GM18520 (cell line): ENCODE measurements around the gene VPS39.

Experiments
- ATAC-seq: cut with Tn5 transposase; IDR thresholded peaks from one replicate; pipeline ENCODE4 v1.9.1; 2021; ENCODE audit not compliant: unreplicated experiment

VPS39 gene

DNA sequence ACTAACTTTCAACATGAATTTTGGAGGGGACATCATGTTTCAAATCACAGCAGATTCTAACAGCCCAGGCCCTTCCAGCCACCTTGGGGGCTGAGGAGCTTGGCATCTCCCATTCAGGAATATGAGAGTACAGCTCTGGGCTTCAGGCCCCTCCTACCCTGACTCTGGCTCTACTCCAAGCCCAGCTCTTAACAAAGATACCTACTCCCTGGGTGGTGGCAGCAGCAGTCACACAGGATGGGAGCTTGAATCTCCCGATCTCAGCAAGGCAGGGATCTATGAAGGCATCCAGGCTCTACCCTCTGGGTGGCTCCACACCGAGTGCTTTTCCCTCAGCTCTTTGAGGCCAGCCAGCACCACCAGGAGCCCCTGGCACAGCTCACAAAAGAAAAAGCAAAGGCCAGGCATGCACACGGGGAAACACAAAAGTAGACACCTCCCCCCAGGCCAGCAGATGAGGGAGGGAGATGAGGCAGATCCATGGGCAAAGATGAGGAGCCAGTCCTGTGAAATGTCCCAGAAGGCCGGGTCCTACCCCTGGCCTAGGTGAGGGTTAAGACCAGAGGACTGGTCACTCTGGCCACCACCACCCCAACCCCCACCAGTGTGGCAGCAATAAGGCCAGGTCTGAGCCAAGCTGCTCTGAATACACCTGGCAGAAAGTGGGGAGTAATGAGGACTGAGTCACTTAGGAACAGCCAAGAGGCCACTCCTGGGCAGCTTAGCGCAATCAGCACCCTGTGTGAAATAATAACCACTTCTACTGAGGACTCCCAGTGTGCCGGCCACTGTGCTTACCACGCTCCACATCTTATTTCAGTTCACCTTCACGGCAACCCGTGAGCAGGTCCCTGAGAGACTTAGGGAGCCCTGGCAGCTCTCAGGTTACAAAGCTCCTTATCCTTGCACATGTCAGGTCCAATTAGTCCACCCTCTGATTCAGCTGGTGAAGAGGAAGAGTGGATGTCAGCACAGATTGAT is 76.0 kb downstream of the VPS39 start:
- ATAC-seq = no peak

DNA sequence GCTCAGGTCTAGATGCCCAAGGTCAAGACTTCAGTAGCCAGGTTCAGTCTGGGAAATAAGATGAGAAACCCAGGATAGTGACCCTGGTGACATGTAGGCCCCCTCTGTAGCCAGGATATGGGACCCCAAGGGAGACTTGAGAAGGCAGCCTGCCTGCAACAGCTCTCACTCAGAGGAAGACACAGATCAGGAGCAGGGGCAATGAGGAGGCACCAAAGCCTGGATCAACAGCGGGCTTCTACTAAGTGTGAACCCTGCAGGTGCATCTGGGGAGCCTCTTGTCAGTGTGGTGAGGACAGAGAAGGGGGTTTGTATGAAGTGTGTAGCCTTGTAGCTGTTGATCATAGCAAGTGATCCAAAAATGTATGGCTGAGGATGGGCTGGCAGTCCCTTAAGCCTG is 77.1 kb downstream of the VPS39 start:
- no peak for ATAC-seq

DNA sequence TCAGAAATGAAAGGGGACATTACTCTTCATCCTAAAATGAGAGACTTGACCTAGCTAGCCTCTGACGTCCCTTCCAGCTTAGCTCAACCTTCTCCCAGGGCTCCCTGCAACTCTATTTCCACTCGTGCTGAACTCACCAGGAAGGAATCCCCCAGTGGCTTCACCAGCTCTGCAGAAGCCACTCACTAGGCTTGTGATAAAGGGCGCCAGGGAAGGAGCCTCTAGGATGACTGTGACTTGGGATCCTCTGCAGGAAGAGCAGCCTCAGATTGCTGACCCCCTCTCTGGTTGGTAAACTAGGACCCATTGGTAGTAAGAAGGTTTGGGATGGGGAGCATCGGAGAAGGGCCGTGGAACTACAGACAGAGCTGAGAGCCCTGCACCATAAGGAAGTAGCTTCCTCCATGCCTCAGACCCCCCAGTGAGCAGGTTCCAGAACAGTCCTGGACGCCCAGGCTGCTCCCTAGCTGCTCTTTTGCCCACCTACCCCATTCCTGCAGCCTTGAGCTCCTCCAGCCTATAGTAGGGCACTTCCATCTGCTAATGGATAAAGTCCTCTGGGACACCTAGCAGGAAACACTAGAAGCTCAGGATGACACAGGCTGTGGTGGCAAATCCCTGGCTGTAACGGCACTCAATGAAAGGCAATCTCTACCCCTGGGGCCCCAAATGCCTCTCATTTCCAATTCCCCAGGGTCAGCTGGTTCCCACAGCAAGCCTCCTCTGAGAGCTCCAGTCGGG is 77.7 kb downstream of the VPS39 start:
- no peak for ATAC-seq

DNA sequence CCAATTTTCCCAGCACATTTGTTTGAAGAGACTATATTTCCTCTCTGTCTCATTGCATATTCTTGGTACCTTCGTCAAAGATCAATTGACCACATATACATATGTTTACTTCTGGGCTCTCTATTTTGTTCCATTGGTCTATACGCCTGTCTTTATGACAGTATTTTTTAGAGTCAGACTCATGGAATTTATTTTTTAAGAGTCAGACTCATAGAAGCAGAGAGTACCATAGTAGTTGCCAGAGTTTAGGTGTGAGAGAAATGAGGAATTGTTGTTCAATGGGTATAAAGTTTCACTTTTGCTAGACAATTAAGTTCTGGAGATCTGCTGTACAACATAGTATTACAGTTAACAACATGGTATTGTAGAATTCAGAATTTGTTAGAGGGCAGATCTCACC is 78.7 kb downstream of the VPS39 start:
- ATAC-seq = no peak

DNA sequence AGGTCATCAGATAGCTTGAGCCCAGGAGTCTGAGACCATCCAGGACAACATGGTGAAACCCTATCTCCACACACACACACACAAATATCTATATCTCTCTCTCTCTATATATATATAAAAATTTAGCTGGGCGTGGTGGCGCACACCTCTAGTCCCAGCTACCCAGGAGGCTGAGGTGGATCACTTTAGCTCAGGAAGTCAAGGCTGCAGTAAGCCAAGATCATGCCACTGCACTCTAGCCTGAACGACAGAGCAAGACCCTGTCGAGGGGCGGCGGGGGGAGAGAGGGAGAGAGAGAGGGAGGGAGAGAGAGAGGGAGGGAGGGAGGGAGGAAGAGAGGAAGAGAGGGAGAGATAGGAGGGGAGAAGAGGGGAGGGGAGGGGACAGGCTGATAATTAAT is 79.6 kb downstream of the VPS39 start:
- ATAC-seq = no peak

DNA sequence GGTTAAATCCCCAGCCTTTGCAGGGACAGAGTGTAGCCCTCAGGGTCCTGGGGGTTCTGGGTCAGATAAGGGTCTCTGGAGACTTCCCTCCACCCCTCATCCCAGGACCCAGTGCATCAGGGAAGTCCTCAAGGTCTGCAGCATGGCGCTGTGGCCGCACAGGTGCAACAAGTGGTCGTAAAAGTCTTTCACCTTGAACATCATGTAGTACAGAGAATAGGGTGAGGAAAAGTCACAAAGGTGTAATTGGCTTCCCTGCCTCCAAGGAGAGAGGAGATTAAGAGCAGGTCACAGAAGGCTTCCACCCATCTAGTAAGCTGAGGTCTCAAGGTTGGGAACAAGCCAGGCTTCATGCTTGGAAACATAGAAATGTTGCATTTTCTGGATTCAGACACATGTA is 84.6 kb downstream of the VPS39 start:
- ATAC-seq = no peak

DNA sequence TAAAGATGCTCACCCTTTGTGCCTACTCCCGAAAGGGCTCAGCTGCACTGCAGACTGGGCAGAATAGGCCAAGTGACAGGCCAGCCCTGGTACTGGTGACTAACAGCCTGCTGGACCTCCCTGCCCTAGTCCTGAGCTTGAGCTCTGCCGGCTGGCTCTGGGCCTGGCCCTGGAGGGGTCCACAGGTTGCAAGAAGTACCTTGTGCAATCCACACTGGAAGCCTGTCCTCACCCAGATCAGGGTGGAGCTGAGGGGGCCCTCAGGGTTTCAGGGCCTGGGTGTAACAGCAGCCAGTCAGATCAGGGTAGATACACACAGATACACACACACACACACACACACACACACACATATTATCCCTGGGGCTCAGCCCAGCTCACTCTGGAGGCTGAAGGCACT is 86.4 kb downstream of the VPS39 start:
- ATAC-seq = no peak

DNA sequence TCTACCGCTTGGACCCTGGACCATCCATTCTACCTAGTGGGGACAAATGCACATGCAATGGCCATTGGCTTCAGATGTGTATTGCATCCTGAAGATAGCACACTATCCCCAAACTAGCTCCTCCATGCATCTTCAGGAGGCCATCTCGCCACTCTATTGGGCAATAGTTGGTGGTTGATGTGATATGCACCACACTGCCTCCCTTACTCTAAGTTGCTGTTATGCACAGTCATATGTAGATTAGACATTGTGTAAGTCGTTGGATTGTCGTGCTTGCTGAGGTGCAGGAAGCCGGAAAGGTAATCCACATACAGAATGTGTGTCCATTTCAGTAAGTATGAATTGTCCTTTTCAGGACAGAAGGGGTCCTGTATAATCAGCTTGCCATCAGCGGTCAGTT is 87.1 kb downstream of the VPS39 start:
- no peak for ATAC-seq

DNA sequence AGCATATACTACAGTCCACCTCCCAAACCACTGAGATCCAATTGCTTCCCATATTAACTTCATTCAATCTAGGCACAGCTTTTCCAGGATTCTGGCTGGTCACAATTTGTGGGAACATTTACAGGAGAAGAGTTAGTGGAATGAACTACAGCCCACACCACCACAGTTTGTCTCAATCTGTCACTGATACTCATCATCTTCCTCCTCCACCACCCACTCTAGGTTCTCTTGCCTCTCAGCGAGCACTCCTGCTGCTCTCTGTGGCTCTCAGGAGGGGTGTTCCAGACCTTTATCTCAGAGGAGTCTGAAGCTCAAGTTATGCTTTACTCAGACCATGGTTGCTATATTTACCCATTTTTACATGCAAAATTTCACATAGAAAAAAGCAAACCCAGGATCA is 87.8 kb downstream of the VPS39 start:
- no peak for ATAC-seq

DNA sequence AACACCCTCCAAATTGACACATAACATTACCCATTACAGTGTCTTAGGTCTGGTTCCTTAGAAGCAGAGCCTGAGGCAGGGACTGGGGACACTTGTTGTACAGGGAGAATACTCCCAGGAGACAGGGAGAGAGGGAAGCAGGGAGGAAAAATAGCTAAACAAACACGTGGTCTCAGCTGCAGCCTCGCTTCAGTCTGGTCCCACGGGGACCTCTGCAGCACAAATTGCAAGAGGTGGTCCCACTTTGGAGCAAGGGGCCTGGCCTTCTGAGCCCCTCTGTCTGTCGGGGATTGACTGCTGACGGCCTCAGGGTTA is 88.7 kb downstream of the VPS39 start:
- ATAC-seq = no peak

DNA sequence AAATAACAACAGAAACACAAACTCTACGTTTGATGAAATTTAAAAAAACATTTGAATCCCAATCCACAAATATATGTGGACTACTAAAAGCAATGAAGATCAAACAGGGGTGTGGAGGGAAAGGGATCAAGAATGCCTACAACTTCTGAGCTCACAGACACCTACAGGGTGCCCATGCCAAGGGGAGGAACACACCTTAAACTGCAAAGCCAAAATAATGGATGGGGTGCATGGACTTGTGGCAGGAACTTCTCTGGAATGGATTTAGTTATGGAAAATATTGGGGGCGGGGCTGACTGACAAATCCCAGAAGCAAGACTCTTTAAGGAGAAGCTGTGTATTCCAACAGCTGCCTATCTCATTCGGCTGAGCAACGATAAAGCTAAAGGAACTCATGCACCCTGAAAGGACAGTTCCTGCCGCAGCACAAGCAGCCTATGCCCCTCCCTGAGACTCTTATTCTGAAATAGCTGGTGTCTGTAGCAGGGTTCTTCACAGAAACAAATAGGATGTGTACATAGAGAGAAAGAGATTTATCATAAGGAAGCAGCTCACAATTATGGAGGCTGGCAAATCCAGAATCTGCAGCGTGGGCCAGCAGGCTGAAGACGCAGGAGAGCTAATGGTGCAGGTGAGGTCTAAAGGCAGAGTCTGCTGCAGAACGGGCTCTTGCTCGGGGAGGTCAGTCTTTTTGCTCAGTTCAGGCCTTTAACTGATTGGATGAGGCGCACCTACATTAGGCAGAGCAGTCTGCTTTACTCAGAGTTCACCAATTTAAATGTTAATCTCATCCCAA is 89.3 kb downstream of the VPS39 start:
- ATAC-seq = no peak

DNA sequence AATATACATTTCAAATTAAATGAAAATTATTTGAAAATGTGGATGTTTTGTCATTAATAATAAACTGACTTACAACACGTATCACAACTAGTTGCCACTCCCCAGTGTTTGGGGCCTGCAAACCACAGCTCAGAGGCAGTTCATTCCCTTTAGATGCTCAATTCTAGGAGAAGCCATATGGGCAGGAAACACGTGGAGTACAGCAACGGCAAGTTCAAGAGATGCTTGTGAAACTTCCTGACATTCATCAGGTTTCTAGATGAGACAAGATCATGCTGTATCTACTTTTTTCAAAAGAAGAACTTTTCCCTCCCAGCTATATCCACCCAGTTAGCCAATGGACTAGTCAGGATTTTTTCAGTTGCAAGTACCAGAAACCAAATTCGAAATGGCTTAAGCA is 96.2 kb downstream of the VPS39 start:
- no peak for ATAC-seq

DNA sequence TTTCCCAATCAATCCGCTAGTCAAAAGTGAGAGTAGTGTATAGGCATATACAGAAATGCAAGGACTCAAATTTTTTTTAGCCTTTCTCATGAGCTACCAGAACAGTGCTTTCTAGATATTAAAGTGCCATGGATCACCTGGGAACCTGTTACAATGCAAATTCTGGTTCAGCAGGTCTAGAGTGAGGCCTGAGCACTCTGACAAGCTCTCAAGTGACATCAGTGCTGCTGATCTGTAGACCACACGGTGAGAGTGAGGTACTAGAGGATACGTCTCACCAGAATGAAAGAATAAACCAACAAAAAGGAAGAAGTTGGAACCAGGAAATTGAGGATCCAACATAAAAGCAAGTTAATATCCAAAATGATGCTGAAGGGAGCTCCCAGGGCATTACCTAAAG is 97.7 kb downstream of the VPS39 start:
- no peak for ATAC-seq

DNA sequence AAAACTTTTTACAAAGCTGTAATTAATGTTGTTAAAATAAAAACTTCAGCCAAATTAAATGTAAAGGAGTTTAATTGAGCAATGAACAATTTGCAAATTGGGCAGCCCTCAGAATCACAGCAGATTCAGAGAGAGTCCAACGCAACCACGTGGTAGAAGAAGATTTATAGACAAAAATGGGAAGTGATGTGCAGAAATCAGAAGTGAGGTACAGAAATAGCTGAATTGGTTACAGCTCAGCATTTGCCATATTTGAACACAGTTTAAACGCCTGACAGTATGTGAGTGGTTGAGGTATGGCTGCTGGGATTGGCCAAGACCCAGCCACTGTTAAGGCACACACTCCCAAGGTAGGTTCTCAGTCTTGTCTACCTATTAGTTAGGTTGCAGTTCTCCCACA is 99.3 kb downstream of the VPS39 start:
- ATAC-seq = no peak
